GM21381 (cell line): ENCODE data around the gene ATXN10.
A peak's percentile ranks its signal among the peaks of the same experiment; 100 is the strongest.

Source experiments
- ATAC-seq: cut with Tn5 transposase; IDR thresholded peaks from one replicate; pipeline ENCODE4 v1.9.1; 2021; ENCODE audit warnings: mild to moderate bottlenecking, moderate library complexity; ENCODE audit not compliant: unreplicated experiment

ATXN10 gene

DNA sequence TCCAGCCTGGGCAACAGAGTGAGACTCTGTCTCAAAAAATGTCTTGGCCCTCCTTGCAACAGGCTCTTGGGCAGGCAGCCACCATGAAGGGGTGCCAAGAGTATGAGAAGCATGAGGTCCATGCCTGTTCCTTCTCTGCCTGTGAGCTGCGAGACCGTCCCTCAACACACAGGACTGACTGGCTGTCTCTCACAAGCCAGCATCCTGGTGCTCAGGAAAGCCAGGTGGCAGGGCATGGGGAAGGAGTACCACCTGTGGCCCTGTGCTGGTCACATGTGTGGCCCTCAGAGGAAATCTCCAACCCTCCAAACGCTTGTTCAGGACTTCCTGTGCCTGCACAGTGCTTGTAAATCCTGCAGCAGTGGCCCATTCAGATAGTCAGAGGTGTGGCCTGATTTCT lies 83.2 kb downstream of the ATXN10 start:
- no peak for ATAC-seq

DNA sequence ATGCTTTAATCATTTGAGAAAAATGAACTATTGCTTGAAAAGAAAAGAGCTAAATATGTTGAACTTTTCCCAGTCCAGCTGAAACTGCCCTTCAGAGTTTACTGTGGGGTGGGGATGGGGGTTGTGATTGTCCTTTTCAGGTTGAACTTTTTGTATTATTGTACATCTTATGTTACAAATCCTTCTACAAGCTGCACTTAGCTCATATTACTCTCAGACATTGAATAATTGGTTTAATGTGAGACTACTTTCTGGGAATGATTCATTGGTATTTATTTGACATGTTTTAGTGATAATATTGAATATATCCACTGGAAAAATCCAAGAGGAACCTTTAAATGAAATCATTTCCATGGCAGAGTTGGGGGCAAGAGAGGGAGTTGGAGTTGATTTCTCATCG lies 84.9 kb downstream of the ATXN10 start:
- no peak for ATAC-seq

DNA sequence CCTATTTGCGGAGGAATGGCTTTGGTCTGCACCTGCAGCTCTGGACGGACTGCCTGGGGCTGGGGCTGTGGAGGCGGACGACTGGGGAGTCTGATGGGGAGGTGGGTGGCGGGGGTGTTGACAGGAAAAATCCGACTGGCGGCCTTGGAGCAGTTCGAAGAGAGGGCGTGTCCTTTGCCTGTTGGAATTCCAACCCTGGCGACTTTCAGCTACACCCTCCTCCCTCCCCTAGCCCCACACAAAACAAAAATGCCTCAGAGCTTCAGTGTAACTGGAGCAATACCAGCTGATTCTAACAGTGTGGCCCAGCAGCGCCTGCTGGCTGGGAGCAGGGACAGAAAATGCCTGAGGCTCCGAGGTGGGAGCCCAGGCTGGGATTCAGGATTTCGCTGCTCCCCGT lies 85.4 kb downstream of the ATXN10 start:
- ATAC-seq = no peak

GRCh38 chr22:45757936-45758335 lies 86.3 kb downstream of the ATXN10 start:
- no peak for ATAC-seq

GRCh38 chr22:45758603-45759002 lies 87.0 kb downstream of the ATXN10 start:
- no peak for ATAC-seq

DNA sequence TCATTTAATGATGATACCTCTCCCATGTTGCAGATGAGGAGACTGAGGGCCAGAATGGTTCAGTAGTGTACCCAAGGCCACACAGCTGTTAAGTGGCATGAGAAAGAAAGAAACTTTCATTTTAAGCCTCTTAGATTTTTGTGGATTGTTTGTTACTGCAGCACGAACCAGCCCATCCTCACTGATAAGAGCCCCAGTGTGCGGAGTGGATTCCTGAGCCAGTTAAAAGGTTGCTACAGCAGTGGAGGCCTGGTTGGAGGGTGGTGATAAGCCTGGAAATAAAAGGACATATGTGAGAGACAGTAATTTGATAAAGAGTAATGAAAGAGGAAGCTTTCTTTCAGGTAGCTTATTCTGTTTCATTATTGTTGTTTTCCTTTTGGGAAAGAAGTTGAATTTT lies 89.0 kb downstream of the ATXN10 start:
- no peak for ATAC-seq

GRCh38 chr22:45762545-45763235 lies 91.1 kb downstream of the ATXN10 start:
- ATAC-seq = no peak

- no peak for ATAC-seq
These were observed 91.6 kb downstream of the ATXN10 start for GRCh38 chr22:45763236-45763624.

DNA sequence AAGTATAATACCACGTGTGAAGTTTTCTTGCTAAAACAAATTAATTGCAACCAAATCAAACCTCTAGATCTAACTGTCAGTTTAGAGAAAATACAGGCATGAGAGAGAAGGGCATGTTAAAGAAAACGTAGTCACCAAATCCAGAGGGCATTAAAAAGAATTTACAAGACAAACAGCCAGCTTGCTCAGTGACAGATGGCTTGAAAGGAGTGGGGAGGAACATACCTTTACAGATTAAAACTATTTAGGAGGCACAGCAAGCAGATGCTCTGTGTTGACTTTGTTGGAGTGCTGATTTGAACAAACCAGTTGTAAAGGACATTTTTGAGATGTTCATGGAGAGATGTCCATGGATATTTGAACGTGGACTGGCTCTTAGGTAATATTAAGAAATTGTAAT lies 96.9 kb downstream of the ATXN10 start:
- ATAC-seq = no peak

DNA sequence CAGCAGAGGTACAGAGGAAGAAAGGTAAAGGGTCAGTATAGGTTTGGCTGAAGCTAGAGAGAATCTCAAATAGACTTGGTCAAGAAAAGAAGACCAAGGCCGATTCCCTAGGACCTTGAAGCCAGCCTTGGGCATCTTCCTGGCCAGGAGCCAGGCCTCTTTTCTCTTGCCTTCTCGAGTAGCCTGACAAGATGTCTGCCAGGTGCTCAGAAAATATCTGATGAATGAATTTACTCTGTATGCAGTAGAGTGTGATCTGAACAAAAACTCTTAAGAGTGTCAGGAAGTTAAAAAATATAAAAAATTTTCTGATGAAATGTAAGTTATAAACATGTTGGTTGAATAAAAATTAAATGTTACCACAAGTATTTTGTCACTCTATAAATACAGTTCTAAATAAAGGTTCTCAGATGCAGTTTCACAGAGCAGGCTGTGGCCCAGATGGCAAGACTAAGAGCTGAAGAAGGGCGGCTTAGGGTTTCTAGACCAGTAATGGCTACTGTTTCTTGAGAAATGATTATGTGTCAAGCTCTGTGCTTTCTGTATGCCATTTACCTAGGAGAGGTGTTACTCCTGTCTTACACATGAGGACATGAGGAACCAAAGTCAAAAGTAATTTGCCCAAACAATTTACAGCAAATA lies 98.1 kb downstream of the ATXN10 start:
- no peak for ATAC-seq

DNA sequence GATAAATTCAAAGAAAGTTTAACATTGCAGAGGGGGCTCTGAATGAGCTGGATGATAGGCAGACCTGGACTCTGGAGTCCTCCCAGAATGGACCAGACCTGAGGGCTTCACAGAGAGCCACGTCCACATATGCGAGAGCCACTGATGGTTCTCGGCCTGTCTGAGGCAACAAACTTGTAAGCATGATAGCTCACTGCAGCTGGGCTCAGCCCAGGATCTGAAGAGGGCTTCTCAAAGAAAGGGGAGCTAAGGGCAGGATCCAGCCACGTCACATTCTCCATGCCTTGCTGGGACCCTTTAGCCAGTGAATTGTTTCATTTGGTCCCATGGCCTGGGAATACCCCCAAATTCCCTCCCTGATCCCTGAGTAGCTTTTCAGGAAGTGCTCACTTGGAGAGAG lies 98.9 kb downstream of the ATXN10 start:
- ATAC-seq = no peak

GRCh38 chr22:45771057-45771456 lies 99.4 kb downstream of the ATXN10 start:
- ATAC-seq = no peak

- no peak for ATAC-seq
These were observed 100.1 kb downstream of the ATXN10 start for GRCh38 chr22:45771711-45772110.

DNA sequence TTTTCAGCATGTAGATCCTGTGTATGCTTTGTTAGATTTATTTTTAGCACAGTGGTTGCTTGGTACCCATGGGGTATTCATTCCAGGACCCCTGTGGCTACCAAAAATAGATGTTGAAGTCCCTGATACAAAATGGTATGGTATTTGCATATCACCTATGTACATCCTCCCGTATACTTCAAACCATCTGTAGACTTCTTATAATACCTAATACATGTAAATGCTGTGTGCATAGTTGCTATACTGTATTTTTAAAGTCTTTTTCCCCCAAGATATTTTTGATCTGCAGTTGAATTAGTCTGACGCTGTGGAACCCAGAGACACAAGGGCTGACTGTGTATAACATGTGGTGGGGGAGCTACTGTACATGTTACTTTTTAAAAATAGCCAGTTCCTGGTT lies 101.1 kb downstream of the ATXN10 start:
- ATAC-seq = no peak

GRCh38 chr22:45774001-45774670 lies 102.5 kb downstream of the ATXN10 start:
- ATAC-seq = no peak

GRCh38 chr22:45775062-45775461 lies 103.4 kb downstream of the ATXN10 start:
- ATAC-seq = no peak

GRCh38 chr22:45775569-45776312 lies 104.1 kb downstream of the ATXN10 start:
- ATAC-seq = peak; percentile 58

DNA sequence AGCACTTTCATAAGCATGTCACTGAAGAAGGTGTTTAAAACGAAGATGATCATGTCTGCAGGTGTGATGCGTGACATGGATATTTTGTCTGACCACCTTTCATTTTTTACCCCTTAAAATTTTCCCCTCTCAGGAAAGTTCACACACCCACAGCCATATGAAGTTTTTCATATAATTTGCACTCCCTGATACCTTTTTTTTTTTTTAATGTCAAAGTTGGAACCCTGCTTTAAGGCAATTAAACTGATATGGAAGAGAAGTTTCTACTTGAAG lies 104.6 kb downstream of the ATXN10 start:
- no peak for ATAC-seq

DNA sequence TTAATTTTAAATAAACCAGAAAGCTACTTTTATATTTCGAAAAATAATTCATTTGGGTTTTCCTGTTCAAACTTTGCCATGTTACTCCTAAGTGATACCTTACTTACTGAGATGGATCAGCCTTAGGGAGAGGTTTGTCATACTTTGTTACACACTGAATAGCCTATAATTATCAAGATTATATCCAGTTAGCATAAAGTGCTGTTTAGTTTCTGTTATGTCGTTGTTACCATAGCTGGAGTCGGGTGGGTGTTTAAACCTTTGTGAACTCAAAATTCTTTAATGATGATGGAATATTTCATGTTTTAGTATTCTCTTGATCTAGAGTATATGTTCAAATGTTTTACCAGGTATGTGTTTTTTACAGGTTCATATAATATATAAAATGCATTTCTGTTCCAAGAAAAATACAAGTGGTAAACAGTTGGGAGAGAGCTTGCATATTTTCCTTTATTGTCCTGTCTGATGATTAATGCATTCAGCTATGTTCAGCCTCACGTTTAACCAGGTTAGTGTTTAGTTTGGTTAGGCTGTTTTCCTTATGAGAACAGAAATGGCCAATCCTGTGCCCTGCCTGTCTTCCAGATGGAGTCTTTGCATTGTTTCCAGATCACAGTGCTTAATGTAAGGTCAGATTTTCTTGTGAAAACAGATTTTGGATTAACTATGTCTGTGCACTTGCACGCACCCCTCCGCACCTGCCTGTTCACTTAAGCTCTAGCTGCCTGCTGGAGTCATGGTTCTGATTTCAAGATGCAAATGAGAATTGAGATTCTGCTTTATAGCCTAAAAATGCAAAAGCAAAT lies 105.6 kb downstream of the ATXN10 start:
- ATAC-seq = no peak

GRCh38 chr22:45777852-45778375 lies 106.3 kb downstream of the ATXN10 start:
- no peak for ATAC-seq

GRCh38 chr22:45781459-45781858 lies 109.8 kb downstream of the ATXN10 start:
- no peak for ATAC-seq
